K562 (cell line): ENCODE results near the gene CSNK1D. TPM values are rescaled to one million over a fixed set of nuclear protein-coding genes. Genes with fewer than 3 reads are reported as not detected.

Experiments
- ASH1L ChIP-seq: fragments of 450-650 bp; IDR thresholded peaks from 2 replicates; pipeline ENCODE4 v1.6.1; 2018; ENCODE audit warnings: borderline replicate concordance, mild to moderate bottlenecking, low read depth; ENCODE audit not compliant: partially characterized antibody
- CC2D1A ChIP-seq: fragments of 450-650 bp; IDR thresholded peaks from 2 replicates; pipeline ENCODE4 v1.6.1; 2017; ENCODE audit warnings: mild to moderate bottlenecking
- CHD2 ChIP-seq: IDR thresholded peaks from 2 replicates; pipeline ENCODE4 v1.6.1; 2011; ENCODE audit warnings: low read depth, low read length
- FOXK1 ChIP-seq: sonication (generic); formaldehyde crosslinking; IDR thresholded peaks from 2 replicates; pipeline ENCODE4 v1.8.0; 2022; ENCODE audit warnings: missing genetic modification reagents, mild to moderate bottlenecking, borderline replicate concordance
- FOXP1 ChIP-seq: sonication (generic); formaldehyde crosslinking; IDR thresholded peaks from 2 replicates; pipeline ENCODE4 v1.8.0; 2022; ENCODE audit warnings: mild to moderate bottlenecking, missing genetic modification reagents
- HDAC1 ChIP-seq, 2 experiments: fragments of 450-650 bp; IDR thresholded peaks; 2 replicates each; pipeline ENCODE4 v1.6.1; 2016 to 2017; ENCODE audit warnings: inconsistent platforms in 1 of 2, mild to moderate bottlenecking in 1 of 2, moderate library complexity in 1 of 2
- HNRNPL ChIP-seq: fragments of 200-400 bp; formaldehyde crosslinking; IDR thresholded peaks from 2 replicates; pipeline ENCODE4 v1.6.1; 2017; ENCODE audit warnings: low read depth, mild to moderate bottlenecking, low read length
- HNRNPUL1 ChIP-seq: fragments of 200-400 bp; formaldehyde crosslinking; IDR thresholded peaks from 2 replicates; pipeline ENCODE4 v1.6.1; 2017; ENCODE audit warnings: low read length
- MCM5 ChIP-seq: fragments of 450-650 bp; IDR thresholded peaks from 2 replicates; pipeline ENCODE4 v1.6.1; 2016; ENCODE audit warnings: low read depth
- NRF1 ChIP-seq, 2 experiments: fragments of 450-650 bp; IDR thresholded peaks in 1 of 2; conservative IDR thresholded peaks in 1 of 2; 2 replicates each; pipeline ENCODE4 v1.6.1; 2014; ENCODE audit warnings: mild to moderate bottlenecking in 2 of 2
- NUFIP1 ChIP-seq: fragments of 450-650 bp; IDR thresholded peaks from 2 replicates; pipeline ENCODE4 v1.6.1; 2018; ENCODE audit not compliant: partially characterized antibody
- PHF21A ChIP-seq: fragments of 450-650 bp; IDR thresholded peaks from 2 replicates; pipeline ENCODE4 v1.6.1; 2017; ENCODE audit warnings: low read depth, borderline replicate concordance
- POLR2H ChIP-seq: IDR thresholded peaks from 2 replicates; pipeline ENCODE4 v1.6.1; 2016; ENCODE audit warnings: missing genetic modification characterization, low read depth, mild to moderate bottlenecking, control low read depth, missing compliant biosample characterization, moderate library complexity
- PURB ChIP-seq: sonication (generic); formaldehyde crosslinking; IDR thresholded peaks from 2 replicates; pipeline ENCODE4 v1.9.0; 2021; ENCODE audit warnings: low read depth, mild to moderate bottlenecking, missing genetic modification reagents
- RAD21 ChIP-seq, 2 experiments: fragments of 250-450 bp in 1 of 2; fragments of 450-650 bp in 1 of 2; sonication (Bioruptor Pico) in 1 of 2; formaldehyde crosslinking in 1 of 2; IDR thresholded peaks in 1 of 2; conservative IDR thresholded peaks in 1 of 2; 2 replicates each; pipeline versions ENCODE4 v1.4.0 to v1.8.0; 2020 to 2022; ENCODE audit warnings: mild to moderate bottlenecking in 2 of 2, moderate library complexity in 1 of 2
- SFPQ ChIP-seq: fragments of 200-400 bp; formaldehyde crosslinking; IDR thresholded peaks from 2 replicates; pipeline ENCODE4 v1.6.1; 2017; ENCODE audit warnings: mild to moderate bottlenecking, low read depth, low read length, moderate library complexity
- SIN3B ChIP-seq: fragments of 450-650 bp; IDR thresholded peaks from 2 replicates; pipeline ENCODE4 v1.6.1; 2017; ENCODE audit warnings: low read depth, mild to moderate bottlenecking, moderate library complexity
- SNAPC5 ChIP-seq: fragments of 250-450 bp; sonication (Bioruptor Pico); IDR thresholded peaks from 2 replicates; pipeline ENCODE4 v1.8.0; 2021; ENCODE audit warnings: moderate library complexity, mild to moderate bottlenecking, inconsistent platforms
- SRF ChIP-seq, 2 experiments: fragments of 250-450, 450-650 bp in 1 of 2; sonication (Bioruptor Pico) in 1 of 2; sonication (generic) in 1 of 2; formaldehyde crosslinking; IDR thresholded peaks; 2 replicates each; pipeline versions ENCODE4 v1.5.0 to v1.5.1; 2020 to 2022; ENCODE audit warnings: mild to moderate bottlenecking in 1 of 2, missing genetic modification reagents in 1 of 2
- TCF7 ChIP-seq: sonication (generic); IDR thresholded peaks from 2 replicates; pipeline ENCODE4 v1.6.1; 2016; ENCODE audit warnings: antibody characterized with exemption, borderline replicate concordance
- ZBTB17 ChIP-seq: fragments of 450-650 bp; formaldehyde crosslinking; IDR thresholded peaks from 2 replicates; pipeline ENCODE4 v1.4.0; 2020; ENCODE audit warnings: mild to moderate bottlenecking
- ZBTB33 ChIP-seq: sonication (generic); formaldehyde crosslinking; IDR thresholded peaks from 2 replicates; pipeline ENCODE4 v1.8.1; 2023; ENCODE audit warnings: mild to moderate bottlenecking, missing genetic modification reagents
- ZNF121 ChIP-seq: sonication (generic); formaldehyde crosslinking; conservative IDR thresholded peaks from 2 replicates; pipeline ENCODE4 v1.8.0; 2022; ENCODE audit warnings: missing genetic modification reagents
- ZNF445 ChIP-seq: fragments of 250-450 bp; sonication (Bioruptor Pico); IDR thresholded peaks from 2 replicates; pipeline ENCODE4 v1.4.0; 2020; ENCODE audit warnings: low read depth, mild to moderate bottlenecking, moderate library complexity
- ZNF583 ChIP-seq: fragments of 250-450 bp; sonication (Bioruptor Pico); IDR thresholded peaks from 2 replicates; pipeline ENCODE4 v1.4.0; 2020
- polyA plus RNA-seq, 8 experiments: library from polyadenylated mRNA; depleted of rRNA in 4 of 8; stranded (reverse) in 5 of 8; unstranded in 3 of 8; fragments of >200 nt; fragmentation: Nextera tagmentation in 2 of 8; fragmentation: Illumina TruSeq in 1 of 8; extraction: Ambion mirVana in 2 of 8; extraction: Trizol in 1 of 8; gene quantifications; 2 replicates each; pipeline versions ENCODE4 v1.2.1 to v1.2.3, GENCODE V29; 2011 to 2014; ENCODE audit warnings: inconsistent platforms in 1 of 8, missing spikeins in 1 of 8
- total RNA-seq, 7 experiments: library from RNA; depleted of rRNA in 6 of 7; stranded (reverse); fragments of >200 nt in 6 of 7; fragmentation: Illumina TruSeq in 2 of 7; extraction: Trizol in 2 of 7; gene quantifications; 2 replicates each; pipeline versions ENCODE4 v1.2.1 to v1.2.3, GENCODE V29; 2011 to 2021; ENCODE audit warnings: low replicate concordance in 1 of 7

The CSNK1D gene
- total and polyA plus RNA-seq, 9 of the 15 experiments (the other 6 are each of a cell fraction or from before 2014, with no cell fraction given): 6.5 to 133 (median 41.3) TPM

GRCh38 chr17:82205720-82206508 lies 67.6 kb downstream of the CSNK1D start (continued):
- TF ChIP-seq POLR2H (tag) (peak; percentile 59; the same call in 1 of the 2 replicates), ZBTB33 (CRISPR knock-in tag) (peak; percentile 82), SIN3B (no peak), CHD2 (no peak), PURB (CRISPR knock-in tag) (no peak), FOXK1 (0 out of 2 replicates have a peak, but pooled peaks have one; percentile 59), HNRNPL (no peak), ASH1L (peak; percentile 46), MCM5 (no peak), ZNF583 (CRISPR knock-in tag) (peak; percentile 64), FOXP1 (no peak; the same call in 1 of the 2 replicates), ZNF121 (CRISPR knock-in tag) (no peak), SFPQ (no peak), SRF (CRISPR knock-in tag; IDR thresholded peaks at IDR 0.05) (no peak), NUFIP1 (no peak), RAD21 (CRISPR knock-in tag; conservative IDR thresholded peaks at IDR 0.05 in 1 of 2, IDR thresholded peaks at IDR 0.05 in 1 of 2) (peak; percentile 70 to 80), SNAPC5 (CRISPR knock-in tag) (no peak), ZNF445 (CRISPR knock-in tag) (no peak), ZBTB17 (CRISPR knock-in tag) (peak; percentile 61; the same call in 1 of the 2 replicates), HDAC1 (IDR thresholded peaks at IDR 0.05) (no peak), NRF1 (conservative IDR thresholded peaks at IDR 0.05 in 1 of 2, IDR thresholded peaks at IDR 0.05 in 1 of 2) (peak in 1 of 2 experiments; percentile 21; a peak in 1 of 4 replicates), PHF21A (no peak), CC2D1A (no peak), TCF7 (no peak), HNRNPUL1 (no peak)
